ENCODE measurements around the gene DUSP8.

- TF ChIP-seq CTCF (IDR thresholded peaks at IDR 0.05), result no peak
- TF ChIP-seq POLR2A (IDR thresholded peaks at IDR 0.05), result no peak
- TF ChIP-seq EP300 (IDR thresholded peaks at IDR 0.05; ENCODE audit: low read depth), result no peak
Observed at GRCh38 chr11:1541474-1542204, 30.4 kb downstream of the DUSP8 start.
